NOMO-1 treated with DMSO at 0.1 percent for 48 hours (cell line): ENCODE results near the gene STT3B.

Experiments used
- DNase-seq: peaks from one replicate; lab custom pipeline; 2025; ENCODE audit not compliant: unreplicated experiment; lab: John Stamatoyannopoulos, UW

The STT3B gene

GRCh38 chr3:31636694-31637442, 104.1 kb downstream of the STT3B start:
- DNase-seq: no peak

GRCh38 chr3:31639828-31640227, 107.1 kb downstream of the STT3B start:
- no peak for DNase-seq

- DNase-seq: no peak
Measured at GRCh38 chr3:31645256-31645655, 112.5 kb downstream of the STT3B start.

- no peak for DNase-seq
Measured at GRCh38 chr3:31648286-31648968, 115.7 kb downstream of the STT3B start.

- no peak for DNase-seq
Measured at GRCh38 chr3:31652296-31652695, 119.6 kb downstream of the STT3B start.

GRCh38 chr3:31653464-31653863, 120.7 kb downstream of the STT3B start:
- DNase-seq: no peak

GRCh38 chr3:31654998-31655397, 122.3 kb downstream of the STT3B start:
- no peak for DNase-seq

GRCh38 chr3:31659246-31659645, 126.5 kb downstream of the STT3B start:
- DNase-seq: no peak

- DNase-seq: no peak
Measured at GRCh38 chr3:31661286-31661685, 128.6 kb downstream of the STT3B start.

- peak; percentile 13 for DNase-seq
Measured at GRCh38 chr3:31661993-31662670, 129.4 kb downstream of the STT3B start.

GRCh38 chr3:31664031-31664430, 131.3 kb downstream of the STT3B start:
- no peak for DNase-seq

- no peak for DNase-seq
Measured at GRCh38 chr3:31667582-31667981, 134.9 kb downstream of the STT3B start.

GRCh38 chr3:31668242-31668641, 135.5 kb downstream of the STT3B start:
- DNase-seq: no peak

GRCh38 chr3:31670136-31670535, 137.4 kb downstream of the STT3B start:
- peak; percentile 69 for DNase-seq

GRCh38 chr3:31670722-31671121, 138.0 kb downstream of the STT3B start:
- no peak for DNase-seq

GRCh38 chr3:31671451-31671850, 138.7 kb downstream of the STT3B start:
- no peak for DNase-seq

- DNase-seq: peak; percentile 62
Measured at GRCh38 chr3:31671976-31672375, 139.3 kb downstream of the STT3B start.

- DNase-seq: no peak
Measured at GRCh38 chr3:31673950-31674349, 141.2 kb downstream of the STT3B start.

GRCh38 chr3:31676556-31676955, 143.8 kb downstream of the STT3B start:
- no peak for DNase-seq

- no peak for DNase-seq
Measured at GRCh38 chr3:31680072-31680870, 147.5 kb downstream of the STT3B start.
